Upper lobe of left lung (tissue), 4 donors: ENCODE data around the gene PEX14.

Experiments
- CTCF ChIP-seq, 6 experiments: fragments of 450-650 bp in 4 of 6; fragments of 200-600 bp in 2 of 6; sonication (generic) in 2 of 6; IDR thresholded peaks; one replicate each; pipeline ENCODE4 v1.5.1; 2016 to 2019; ENCODE audit warnings: antibody characterized with exemption in 6 of 6
- POLR2AphosphoS5 ChIP-seq, 2 donors: sonication (generic); formaldehyde crosslinking; IDR thresholded peaks; one replicate each; pipeline ENCODE4 v1.5.1; 2017; ENCODE audit warnings: antibody characterized with exemption in 2 of 2

- peak in 1 of 2 donors; percentile 16 for TF ChIP-seq POLR2AphosphoS5 (IDR thresholded peaks at IDR 0.05)
- TF ChIP-seq CTCF (IDR thresholded peaks at IDR 0.05), result no peak
These were observed 42.4 kb downstream of the PEX14 start for GRCh38 chr1:10516925-10517676.
